ENCODE measurements around the gene FNDC1. TPM values are rescaled to one million over a fixed set of nuclear protein-coding genes. Genes with fewer than 3 reads are reported as not detected.

The FNDC1 gene
- total RNA-seq, 1 donor from 2014 or later = not detected

DNA sequence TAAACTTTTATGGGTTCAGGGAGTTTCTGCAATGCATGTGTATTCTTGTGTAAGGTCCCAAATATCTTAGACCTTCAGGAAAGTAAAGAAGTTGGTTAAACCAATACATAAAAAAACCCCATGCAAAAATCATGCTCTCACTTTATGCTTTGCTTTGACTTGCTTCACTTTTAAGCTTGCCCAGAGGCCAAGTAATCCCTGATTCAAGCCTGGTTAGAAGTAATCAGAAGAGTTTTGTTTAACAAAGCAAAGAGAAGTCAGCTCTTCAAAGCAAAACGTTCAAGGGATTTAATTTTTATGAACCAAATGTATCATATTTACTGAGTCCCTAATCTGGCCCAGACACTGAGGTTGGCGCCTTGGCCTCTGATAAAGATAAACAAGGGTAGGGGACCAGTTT lies 26.7 kb upstream of the FNDC1 start:
- no peak for DNase-seq
- H3K4me3 Mint-ChIP-seq = no peak overlapping the region
- intact Hi-C loops (cut with micrococcal nuclease) = no loop called here
- no peaks in the 10 kb centered on the region for H3K36me3 Mint-ChIP-seq (ENCODE audit: low read depth)
- H3K9me3 Mint-ChIP-seq = peaks cover 7% of the 10 kb centered on the region
- H3K4me1 Mint-ChIP-seq = no peaks in the 10 kb centered on the region
- no peak overlapping the region for H3K27ac Mint-ChIP-seq
- H3K27me3 Mint-ChIP-seq = peaks cover 39% of the 10 kb centered on the region

DNA sequence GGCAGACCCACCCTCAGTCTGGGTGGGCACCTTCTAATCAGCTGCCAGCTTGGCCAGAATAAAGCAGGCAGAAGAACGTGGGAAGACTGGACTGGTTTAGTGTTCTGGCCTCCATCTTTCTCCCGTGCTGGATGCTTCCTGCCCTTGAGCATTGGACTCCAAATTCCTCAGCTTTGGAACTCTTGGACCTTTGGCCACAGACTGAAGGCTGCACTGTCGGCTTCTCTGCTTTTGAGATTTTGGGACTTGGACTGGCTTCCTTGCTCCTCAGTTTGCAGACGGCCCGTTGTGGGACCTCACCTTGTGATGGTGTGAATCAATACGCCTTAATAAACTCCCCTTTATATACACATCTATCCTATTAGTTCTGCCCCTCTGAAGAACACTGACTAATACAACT lies 20.6 kb upstream of the FNDC1 start:
- H3K27me3 Mint-ChIP-seq = peaks cover 32% of the 10 kb centered on the region
- no peaks in the 10 kb centered on the region for H3K9me3 Mint-ChIP-seq
- intact Hi-C loops (cut with micrococcal nuclease) = no loop called here
- DNase-seq = no peak
- no peak overlapping the region for H3K27ac Mint-ChIP-seq
- H3K4me1 Mint-ChIP-seq = peaks cover 2% of the 10 kb centered on the region
- no peak overlapping the region for H3K4me3 Mint-ChIP-seq
- no peaks in the 10 kb centered on the region for H3K36me3 Mint-ChIP-seq (ENCODE audit: low read depth)

DNA sequence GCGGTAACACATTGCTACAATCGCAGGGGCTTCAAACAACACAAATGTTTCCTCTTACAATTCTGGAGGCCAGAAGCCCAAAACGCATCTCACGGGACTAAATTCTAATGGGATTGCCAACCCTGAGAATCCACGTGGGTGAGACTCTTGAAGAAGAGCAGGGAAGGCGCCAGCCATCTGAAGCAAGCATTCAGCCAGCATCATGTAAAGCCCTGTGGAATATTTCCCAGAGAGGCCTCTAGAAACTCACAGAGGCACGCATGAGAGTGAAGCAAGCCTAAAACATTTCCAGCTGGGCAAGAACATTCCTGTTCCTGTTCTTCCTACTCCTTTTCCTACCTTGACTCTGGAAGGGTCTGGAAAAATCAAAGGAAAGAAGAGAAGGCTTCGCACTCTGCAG lies 19.6 kb upstream of the FNDC1 start:
- Mint-ChIP-seq H3K27me3 (peaks cover 30% of the 10 kb centered on the region), H3K27ac (no peak overlapping the region), H3K36me3 (ENCODE audit: low read depth) (no peaks in the 10 kb centered on the region), H3K9me3 (no peaks in the 10 kb centered on the region), H3K4me1 (peaks cover 2% of the 10 kb centered on the region), H3K4me3 (no peak overlapping the region)
- no peak for DNase-seq
- intact Hi-C loops (cut with micrococcal nuclease) = no loop called here

DNA sequence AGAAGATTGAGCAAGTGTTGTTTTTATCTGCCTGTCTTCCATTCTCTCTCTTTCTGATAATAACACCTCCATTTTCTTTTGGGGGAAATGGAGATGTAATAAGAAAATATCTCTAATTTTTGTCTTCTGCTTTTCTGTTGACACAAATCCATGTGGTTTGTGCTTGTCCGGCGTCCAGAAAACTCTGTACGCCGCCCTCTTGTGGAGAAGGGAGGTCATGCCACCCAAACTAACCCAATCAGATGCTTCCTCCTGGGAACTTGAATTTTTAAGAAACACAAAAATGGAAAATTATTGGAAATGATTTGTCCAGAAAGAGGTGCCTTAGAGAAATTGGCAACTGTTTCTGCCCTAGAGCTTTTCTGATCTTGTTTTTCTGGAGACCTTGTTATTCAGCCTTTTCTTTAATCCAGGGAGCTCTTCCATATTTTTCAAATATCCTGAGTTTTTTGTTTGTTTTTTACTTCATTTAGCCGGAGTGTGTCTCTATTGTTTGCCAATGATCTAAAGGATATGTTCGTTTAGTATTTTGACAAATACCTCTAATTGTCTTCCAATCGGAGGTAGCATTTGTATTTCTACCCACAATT lies 17.8 kb upstream of the FNDC1 start:
- peaks cover 8% of the 10 kb centered on the region for H3K9me3 Mint-ChIP-seq
- intact Hi-C loops (cut with micrococcal nuclease) = no loop called here
- peaks cover 4% of the 10 kb centered on the region for H3K36me3 Mint-ChIP-seq (ENCODE audit: low read depth)
- no peak overlapping the region for H3K27ac Mint-ChIP-seq
- H3K4me1 Mint-ChIP-seq = peaks cover 2% of the 10 kb centered on the region
- DNase-seq = peak; percentile 79
- H3K4me3 Mint-ChIP-seq = no peak overlapping the region
- H3K27me3 Mint-ChIP-seq = peaks cover 28% of the 10 kb centered on the region

DNA sequence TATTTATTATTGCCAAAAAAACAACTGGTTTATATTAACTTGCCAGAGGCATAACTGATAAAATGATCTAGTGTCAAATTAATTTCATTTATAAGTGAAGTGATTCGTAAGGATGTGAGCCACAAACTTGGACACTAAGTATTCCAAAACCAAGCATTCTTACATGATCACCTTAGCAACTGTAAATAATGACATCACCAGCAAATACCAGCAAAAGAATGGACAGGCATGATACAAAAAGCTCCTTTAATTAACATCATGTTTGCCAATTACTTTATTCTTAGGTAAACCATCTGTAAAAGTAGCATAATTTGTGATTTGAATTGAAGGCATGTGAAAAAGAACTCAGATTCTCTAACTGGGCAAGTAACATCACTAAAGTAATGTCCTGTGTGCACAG lies 17.2 kb upstream of the FNDC1 start:
- Mint-ChIP-seq H3K27me3 (peaks cover 23% of the 10 kb centered on the region), H3K9me3 (peaks cover 9% of the 10 kb centered on the region)

DNA sequence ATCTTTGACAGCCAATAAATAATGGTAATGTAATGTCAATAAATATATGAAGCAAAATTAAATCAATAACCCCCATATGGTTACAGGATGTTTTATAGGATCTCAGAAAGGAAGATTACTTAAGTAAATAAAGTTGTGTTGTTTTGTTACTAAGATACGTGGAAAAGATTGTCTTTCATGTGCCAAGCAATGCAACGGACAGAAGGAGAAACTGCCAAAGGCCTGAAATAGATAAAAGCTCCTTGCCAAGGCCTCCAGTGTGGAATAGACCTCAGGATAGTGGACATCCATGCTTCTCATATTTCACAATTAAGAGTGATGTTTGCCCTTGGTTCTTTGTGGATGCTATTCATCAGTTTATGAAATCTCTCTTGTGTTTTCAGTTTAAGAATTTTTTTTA lies 16.4 kb upstream of the FNDC1 start:
- H3K36me3 Mint-ChIP-seq (ENCODE audit: low read depth) = peaks cover 4% of the 10 kb centered on the region
- H3K27ac Mint-ChIP-seq = no peak overlapping the region
- H3K4me1 Mint-ChIP-seq = peaks cover 2% of the 10 kb centered on the region
- intact Hi-C loops (cut with micrococcal nuclease) = no loop called here
- peaks cover 18% of the 10 kb centered on the region for H3K27me3 Mint-ChIP-seq
- H3K9me3 Mint-ChIP-seq = peaks cover 16% of the 10 kb centered on the region
- no peak overlapping the region for H3K4me3 Mint-ChIP-seq
- no peak for DNase-seq

More for the DNA sequence above, 17.2 kb upstream of the FNDC1 start:
- Mint-ChIP-seq H3K27ac (no peak overlapping the region), H3K4me1 (peaks cover 2% of the 10 kb centered on the region), H3K4me3 (no peak overlapping the region), H3K36me3 (ENCODE audit: low read depth) (peaks cover 4% of the 10 kb centered on the region)
- intact Hi-C loops (cut with micrococcal nuclease) = no loop called here
- DNase-seq = no peak

DNA sequence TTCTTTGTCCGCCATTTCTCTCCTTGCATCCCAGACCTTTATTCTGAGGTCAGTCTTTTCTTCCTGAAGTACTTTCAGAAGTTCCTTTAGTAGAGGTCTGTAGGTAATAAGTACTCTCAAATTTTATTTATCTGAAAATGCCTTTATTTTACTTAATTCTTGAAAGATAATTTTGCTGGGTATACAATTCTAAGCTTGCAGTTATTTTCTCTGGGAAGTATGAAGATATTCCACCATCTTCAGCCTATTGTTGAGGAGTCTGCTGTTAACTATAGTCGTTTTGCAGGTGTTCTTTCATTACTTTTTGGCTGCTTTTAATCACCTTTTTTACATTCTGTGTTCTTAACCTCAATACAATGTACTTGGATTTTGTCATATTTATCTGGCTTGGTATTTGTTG lies 13.5 kb upstream of the FNDC1 start:
- H3K27ac Mint-ChIP-seq = no peak overlapping the region
- intact Hi-C loops (cut with micrococcal nuclease) = no loop called here
- peaks cover 16% of the 10 kb centered on the region for H3K9me3 Mint-ChIP-seq
- DNase-seq = no peak
- H3K27me3 Mint-ChIP-seq = peaks cover 11% of the 10 kb centered on the region
- peaks cover 4% of the 10 kb centered on the region for H3K36me3 Mint-ChIP-seq (ENCODE audit: low read depth)
- H3K4me1 Mint-ChIP-seq = peaks cover 2% of the 10 kb centered on the region
- H3K4me3 Mint-ChIP-seq = no peak overlapping the region

DNA sequence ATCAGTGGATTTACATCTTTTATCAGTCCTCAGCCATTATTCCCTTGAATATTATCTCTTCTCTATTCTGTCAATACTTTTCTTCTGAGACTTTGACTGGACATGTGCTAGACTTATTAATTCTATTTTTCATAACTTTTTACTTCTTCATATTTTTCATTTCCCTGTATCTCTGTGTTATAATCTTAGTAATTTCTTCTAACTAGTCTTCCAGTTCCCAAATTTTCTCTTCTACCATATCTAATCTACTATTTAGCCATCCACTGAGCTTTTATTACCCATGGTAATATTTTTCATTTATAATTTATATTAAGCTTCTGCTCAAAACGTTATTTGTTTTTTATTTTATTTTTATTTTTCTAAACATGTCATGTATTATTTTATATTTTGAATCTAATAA lies 13.1 kb upstream of the FNDC1 start:
- intact Hi-C loops (cut with micrococcal nuclease) = no loop called here
- Mint-ChIP-seq H3K27ac (no peak overlapping the region), H3K4me1 (peaks cover 2% of the 10 kb centered on the region), H3K9me3 (peaks cover 16% of the 10 kb centered on the region), H3K36me3 (ENCODE audit: low read depth) (peaks cover 4% of the 10 kb centered on the region), H3K27me3 (peaks cover 11% of the 10 kb centered on the region), H3K4me3 (no peak overlapping the region)
- DNase-seq = no peak

DNA sequence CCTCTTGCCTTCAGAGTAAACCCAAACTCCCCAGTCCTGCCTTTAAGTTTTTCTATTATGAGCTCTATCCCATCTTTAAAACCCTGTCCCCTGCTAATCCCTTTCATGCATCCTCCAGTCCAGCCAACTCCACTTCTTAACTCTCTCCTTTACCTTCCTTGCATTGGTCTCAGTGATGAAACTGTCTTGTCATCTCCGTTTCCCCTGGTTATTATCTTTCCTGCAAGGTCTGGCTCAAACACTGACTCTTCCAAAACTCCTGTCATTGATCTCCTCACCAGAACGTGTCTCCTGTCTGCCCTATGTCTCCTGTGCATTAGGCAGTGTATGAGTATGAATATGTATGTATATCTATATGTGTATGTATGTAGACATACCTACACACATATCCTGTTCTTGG lies 11.8 kb upstream of the FNDC1 start:
- intact Hi-C loops (cut with micrococcal nuclease) = no loop called here
- Mint-ChIP-seq H3K9me3 (peaks cover 16% of the 10 kb centered on the region), H3K4me3 (no peak overlapping the region), H3K27ac (no peak overlapping the region), H3K4me1 (no peaks in the 10 kb centered on the region), H3K36me3 (ENCODE audit: low read depth) (peaks cover 4% of the 10 kb centered on the region), H3K27me3 (peaks cover 6% of the 10 kb centered on the region)
- DNase-seq = no peak

DNA sequence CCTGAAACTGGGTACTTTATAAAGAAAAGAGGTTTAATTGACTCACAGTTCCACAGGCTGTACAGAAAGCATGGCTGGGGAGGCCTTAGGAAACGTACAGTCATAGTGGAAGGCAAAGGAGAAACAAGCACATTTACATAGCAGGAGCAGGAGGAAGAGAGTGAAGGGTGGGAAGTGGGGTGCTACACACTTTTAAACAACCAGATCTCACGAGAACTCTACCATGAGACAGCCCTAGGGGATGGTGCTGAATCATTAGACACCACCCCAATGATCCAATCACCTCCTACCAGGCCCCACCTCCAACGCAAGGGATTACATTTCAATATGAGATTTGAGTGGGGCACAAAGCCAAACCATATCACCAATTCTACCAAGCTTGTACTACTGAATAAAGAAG lies 7.4 kb upstream of the FNDC1 start:
- intact Hi-C loops (cut with micrococcal nuclease) = no loop called here
- H3K9me3 Mint-ChIP-seq = peaks cover 7% of the 10 kb centered on the region
- no peaks in the 10 kb centered on the region for H3K36me3 Mint-ChIP-seq (ENCODE audit: low read depth)
- H3K4me1 Mint-ChIP-seq = no peaks in the 10 kb centered on the region
- peak; percentile 26 for DNase-seq
- H3K27ac Mint-ChIP-seq = no peak overlapping the region
- H3K4me3 Mint-ChIP-seq = no peak overlapping the region
- H3K27me3 Mint-ChIP-seq = peaks cover 34% of the 10 kb centered on the region

DNA sequence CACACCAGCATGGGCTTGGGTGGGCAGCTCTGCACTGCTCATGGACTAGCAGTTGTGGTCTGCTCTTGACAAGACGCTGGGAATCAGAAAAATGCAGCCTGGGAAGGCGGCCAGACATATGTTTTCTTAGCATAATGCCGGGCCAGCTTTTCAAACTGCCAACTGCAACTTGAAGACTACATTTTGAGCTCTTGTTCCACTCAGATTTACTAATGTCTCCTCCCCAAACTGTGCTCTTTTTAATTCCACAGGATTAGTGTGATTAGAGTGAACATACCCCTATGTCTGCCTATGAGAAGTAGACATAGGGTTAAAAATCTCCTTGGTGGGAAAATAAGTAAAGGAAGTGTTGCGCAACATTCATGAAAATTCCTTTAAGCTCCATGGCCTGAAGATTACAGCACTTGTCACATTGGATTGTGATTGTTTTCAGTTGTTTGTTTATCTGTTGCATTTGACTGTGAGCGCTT lies 5.3 kb upstream of the FNDC1 start:
- H3K27me3 Mint-ChIP-seq = peaks cover 53% of the 10 kb centered on the region
- intact Hi-C loops (cut with micrococcal nuclease) = no loop called here
- peaks cover 11% of the 10 kb centered on the region for H3K4me1 Mint-ChIP-seq
- no peak overlapping the region for H3K4me3 Mint-ChIP-seq
- no peaks in the 10 kb centered on the region for H3K9me3 Mint-ChIP-seq
- H3K27ac Mint-ChIP-seq = no peak overlapping the region
- DNase-seq = no peak
- no peaks in the 10 kb centered on the region for H3K36me3 Mint-ChIP-seq (ENCODE audit: low read depth)

DNA sequence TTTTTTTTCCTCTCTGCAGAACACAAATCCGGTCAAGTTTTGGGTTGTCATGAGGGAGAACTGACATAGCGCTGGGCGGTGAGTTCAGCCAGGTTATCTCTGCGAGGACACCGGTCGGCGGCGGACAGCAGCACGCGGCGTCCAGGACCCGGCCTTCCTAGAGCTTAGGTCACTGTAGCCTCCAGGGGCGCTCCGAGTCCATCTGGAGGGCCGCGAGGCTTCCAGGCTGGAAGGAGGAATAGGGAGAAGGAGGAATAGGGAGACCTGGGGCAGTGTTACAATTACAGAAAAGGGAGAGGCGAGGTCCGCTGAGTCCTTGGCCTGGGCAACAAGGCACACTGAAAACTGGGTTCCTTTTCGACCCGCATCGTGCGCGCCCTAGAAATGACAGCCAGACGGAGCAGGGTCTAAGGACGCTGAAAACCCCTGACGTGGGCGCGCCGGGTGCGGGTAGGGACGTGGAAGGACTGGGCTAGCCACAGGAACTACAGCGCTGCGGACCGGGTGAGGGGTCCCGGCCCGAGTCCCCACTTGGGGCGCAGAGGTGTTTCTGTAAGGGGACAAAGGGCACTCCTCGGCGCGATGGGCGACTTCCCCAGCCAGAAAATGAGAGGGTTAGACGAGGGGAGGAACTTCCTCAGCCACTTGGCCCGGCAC lies 536 bp upstream of the FNDC1 start:
- Mint-ChIP-seq H3K4me3 (peak overlapping the region; percentile 67), H3K4me1 (peaks cover 14% of the 10 kb centered on the region), H3K27me3 (peaks cover 83% of the 10 kb centered on the region), H3K36me3 (ENCODE audit: low read depth) (no peaks in the 10 kb centered on the region), H3K27ac (no peak overlapping the region), H3K9me3 (no peaks in the 10 kb centered on the region)
- intact Hi-C loops (cut with micrococcal nuclease) = no loop called here
- no peak for DNase-seq

DNA sequence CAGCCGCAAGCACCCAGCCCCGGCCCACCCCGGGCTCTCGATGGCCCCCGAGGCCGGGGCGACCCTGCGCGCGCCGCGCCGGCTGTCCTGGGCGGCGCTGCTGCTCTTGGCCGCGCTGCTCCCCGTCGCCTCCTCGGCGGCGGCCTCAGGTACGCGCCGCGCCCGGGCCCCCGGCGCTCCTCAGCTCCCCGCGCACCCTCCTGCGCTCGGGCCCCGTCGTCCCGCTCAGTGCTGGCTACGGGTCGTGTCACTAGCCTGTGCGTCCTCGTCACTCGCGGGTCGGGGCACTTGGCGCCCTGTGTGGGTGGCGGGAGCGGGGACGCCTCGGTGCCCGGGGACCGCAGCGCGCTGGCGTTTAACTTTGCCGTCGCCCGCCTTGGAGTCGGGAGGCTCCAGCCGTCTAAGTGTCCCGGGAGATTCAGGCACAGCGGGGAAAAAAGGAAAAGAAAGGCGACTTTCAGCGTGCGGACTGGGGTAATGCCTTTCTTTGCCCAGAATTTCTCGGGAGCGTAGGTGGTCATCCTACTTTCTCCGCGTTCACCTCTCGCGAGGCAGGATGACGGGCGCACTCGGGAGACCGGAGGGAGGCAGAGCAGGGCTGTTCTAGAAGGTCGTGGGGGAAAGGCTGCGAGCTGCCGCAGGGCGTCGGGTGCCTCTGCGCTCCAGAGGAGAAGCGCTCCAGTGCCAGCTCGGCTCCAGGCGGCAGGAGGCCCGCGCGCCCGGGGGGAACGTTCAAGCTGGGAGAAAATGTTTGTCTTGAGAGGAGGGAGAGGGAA lies 545 bp downstream of the FNDC1 start:
- intact Hi-C loops (cut with micrococcal nuclease) = loop anchor here (5.0 kb wide), 2 partner anchors 83 to 293 kb away; no protein-coding TSS in a partner anchor
- Mint-ChIP-seq H3K27me3 (peaks cover 84% of the 10 kb centered on the region), H3K4me1 (peaks cover 16% of the 10 kb centered on the region), H3K4me3 (peak overlapping the region; percentile 67), H3K36me3 (ENCODE audit: low read depth) (no peaks in the 10 kb centered on the region), H3K9me3 (no peaks in the 10 kb centered on the region), H3K27ac (no peak overlapping the region)
- peak; percentile 62 for DNase-seq

DNA sequence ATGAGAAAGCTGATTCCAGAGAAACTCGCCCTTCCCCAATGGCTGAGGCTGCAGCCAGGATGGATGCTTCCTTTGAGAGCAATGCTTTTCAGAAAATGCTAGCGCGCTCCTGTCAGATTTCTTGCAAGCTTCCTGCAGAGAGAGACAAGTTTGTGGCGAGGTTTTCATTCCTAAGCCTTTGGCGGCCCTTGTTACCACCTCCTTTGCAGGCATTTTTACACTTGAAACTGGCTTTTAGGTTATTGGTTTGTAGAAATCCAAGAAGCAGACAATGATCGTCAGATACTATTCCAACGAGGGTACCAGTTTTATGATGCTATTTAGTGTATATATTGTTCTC lies 1.1 kb downstream of the FNDC1 start:
- Mint-ChIP-seq H3K27ac (no peak overlapping the region), H3K4me3 (peak overlapping the region; percentile 67), H3K4me1 (peaks cover 16% of the 10 kb centered on the region), H3K36me3 (ENCODE audit: low read depth) (no peaks in the 10 kb centered on the region), H3K9me3 (no peaks in the 10 kb centered on the region), H3K27me3 (peaks cover 81% of the 10 kb centered on the region)
- DNase-seq = no peak
- intact Hi-C loops (cut with micrococcal nuclease) = loop anchor here (5.0 kb wide), 2 partner anchors 82 to 292 kb away; no protein-coding TSS in a partner anchor
